ENCODE measurements around the gene ATP6V1G3.
A peak's percentile ranks its signal among the peaks of the same experiment; 100 is the strongest.

ATP6V1G3 gene

GRCh38 chr1:198500096-198500495 lies 40.4 kb downstream of the ATP6V1G3 start:
- no peak for TF ChIP-seq JUND (IDR thresholded peaks at IDR 0.05; ENCODE audit: low read depth)
- in situ Hi-C loops (cut with HindIII; ENCODE audit: low pct_unique_long_range_greater_than_20kb, low sequenced_read_pairs): no loop called here
- DNase-seq (ENCODE audit: low read depth in 1 of 2, low spot score in 1 of 2): no peak

- in situ Hi-C loops (cut with HindIII; ENCODE audit: low pct_unique_long_range_greater_than_20kb, low sequenced_read_pairs): no loop called here
- TF ChIP-seq JUND (IDR thresholded peaks at IDR 0.05; ENCODE audit: low read depth): no peak
- no peak for DNase-seq (ENCODE audit: low read depth in 1 of 2, low spot score in 1 of 2)
Observed at GRCh38 chr1:198499588-198499987, 40.9 kb downstream of the ATP6V1G3 start.

- no peak for TF ChIP-seq JUND (IDR thresholded peaks at IDR 0.05; ENCODE audit: low read depth)
- in situ Hi-C loops (cut with HindIII; ENCODE audit: low pct_unique_long_range_greater_than_20kb, low sequenced_read_pairs): no loop called here
- no peak for DNase-seq (ENCODE audit: low read depth in 1 of 2, low spot score in 1 of 2)
Observed at GRCh38 chr1:198498881-198499280, 41.6 kb downstream of the ATP6V1G3 start.

GRCh38 chr1:198498103-198498385 lies 42.4 kb downstream of the ATP6V1G3 start:
- TF ChIP-seq JUND (IDR thresholded peaks at IDR 0.05; ENCODE audit: low read depth): no peak
- no peak for DNase-seq (ENCODE audit: low read depth in 1 of 2, low spot score in 1 of 2)
- in situ Hi-C loops (cut with HindIII; ENCODE audit: low pct_unique_long_range_greater_than_20kb, low sequenced_read_pairs): no loop called here

GRCh38 chr1:198497326-198498102 lies 43.0 kb downstream of the ATP6V1G3 start:
- in situ Hi-C loops (cut with HindIII; ENCODE audit: low pct_unique_long_range_greater_than_20kb, low sequenced_read_pairs): no loop called here
- TF ChIP-seq JUND (IDR thresholded peaks at IDR 0.05; ENCODE audit: low read depth): no peak
- DNase-seq (ENCODE audit: low read depth in 1 of 2, low spot score in 1 of 2): no peak

GRCh38 chr1:198496216-198497143 lies 44.0 kb downstream of the ATP6V1G3 start:
- no peak for DNase-seq (ENCODE audit: low read depth in 1 of 2, low spot score in 1 of 2)
- in situ Hi-C loops (cut with HindIII; ENCODE audit: low pct_unique_long_range_greater_than_20kb, low sequenced_read_pairs): no loop called here

GRCh38 chr1:198495631-198496030 lies 44.8 kb downstream of the ATP6V1G3 start:
- TF ChIP-seq JUND (IDR thresholded peaks at IDR 0.05; ENCODE audit: low read depth): no peak
- DNase-seq (ENCODE audit: low read depth in 1 of 2, low spot score in 1 of 2): no peak
- in situ Hi-C loops (cut with HindIII; ENCODE audit: low pct_unique_long_range_greater_than_20kb, low sequenced_read_pairs): no loop called here

More at GRCh38 chr1:198496216-198497143, 44.0 kb downstream of the ATP6V1G3 start:
- no peak for TF ChIP-seq JUND (IDR thresholded peaks at IDR 0.05; ENCODE audit: low read depth)

GRCh38 chr1:198494658-198495103 lies 45.8 kb downstream of the ATP6V1G3 start:
- in situ Hi-C loops (cut with HindIII; ENCODE audit: low pct_unique_long_range_greater_than_20kb, low sequenced_read_pairs): no loop called here
- DNase-seq (ENCODE audit: low read depth in 1 of 2, low spot score in 1 of 2): no peak
- no peak for TF ChIP-seq JUND (IDR thresholded peaks at IDR 0.05; ENCODE audit: low read depth)

GRCh38 chr1:198494139-198494538 lies 46.3 kb downstream of the ATP6V1G3 start:
- DNase-seq (ENCODE audit: low read depth in 1 of 2, low spot score in 1 of 2): no peak
- no peak for TF ChIP-seq JUND (IDR thresholded peaks at IDR 0.05; ENCODE audit: low read depth)
- in situ Hi-C loops (cut with HindIII; ENCODE audit: low pct_unique_long_range_greater_than_20kb, low sequenced_read_pairs): no loop called here

- in situ Hi-C loops (cut with HindIII; ENCODE audit: low pct_unique_long_range_greater_than_20kb, low sequenced_read_pairs): no loop called here
- TF ChIP-seq JUND (IDR thresholded peaks at IDR 0.05; ENCODE audit: low read depth): no peak
- no peak for DNase-seq (ENCODE audit: low read depth in 1 of 2, low spot score in 1 of 2)
Observed at GRCh38 chr1:198493329-198493728, 47.2 kb downstream of the ATP6V1G3 start.

GRCh38 chr1:198492872-198493271 lies 47.6 kb downstream of the ATP6V1G3 start:
- no peak for TF ChIP-seq JUND (IDR thresholded peaks at IDR 0.05; ENCODE audit: low read depth)
- in situ Hi-C loops (cut with HindIII; ENCODE audit: low pct_unique_long_range_greater_than_20kb, low sequenced_read_pairs): no loop called here
- DNase-seq (ENCODE audit: low read depth in 1 of 2, low spot score in 1 of 2): no peak

- DNase-seq (ENCODE audit: low read depth in 1 of 2, low spot score in 1 of 2): no peak
- in situ Hi-C loops (cut with HindIII; ENCODE audit: low pct_unique_long_range_greater_than_20kb, low sequenced_read_pairs): no loop called here
- no peak for TF ChIP-seq JUND (IDR thresholded peaks at IDR 0.05; ENCODE audit: low read depth)
Observed at GRCh38 chr1:198491596-198491995, 48.9 kb downstream of the ATP6V1G3 start.

GRCh38 chr1:198491028-198491427 lies 49.5 kb downstream of the ATP6V1G3 start:
- no peak for TF ChIP-seq JUND (IDR thresholded peaks at IDR 0.05; ENCODE audit: low read depth)
- in situ Hi-C loops (cut with HindIII; ENCODE audit: low pct_unique_long_range_greater_than_20kb, low sequenced_read_pairs): no loop called here
- peak in 1 of 2 experiments; percentile 23 for DNase-seq (ENCODE audit: low read depth in 1 of 2, low spot score in 1 of 2)
